Measurements from ENCODE around the gene RAB37. TPM values are rescaled to one million over a fixed set of nuclear protein-coding genes. Genes with fewer than 3 reads are reported as not detected.
A peak's percentile ranks its signal among the peaks of the same experiment; 100 is the strongest.

Gene RAB37
- total and polyA plus RNA-seq, 2 of the 13 experiments (the other 11 are each of a cell fraction or from before 2014, with no cell fraction given), result 0.91 to 3.7 TPM

DNA sequence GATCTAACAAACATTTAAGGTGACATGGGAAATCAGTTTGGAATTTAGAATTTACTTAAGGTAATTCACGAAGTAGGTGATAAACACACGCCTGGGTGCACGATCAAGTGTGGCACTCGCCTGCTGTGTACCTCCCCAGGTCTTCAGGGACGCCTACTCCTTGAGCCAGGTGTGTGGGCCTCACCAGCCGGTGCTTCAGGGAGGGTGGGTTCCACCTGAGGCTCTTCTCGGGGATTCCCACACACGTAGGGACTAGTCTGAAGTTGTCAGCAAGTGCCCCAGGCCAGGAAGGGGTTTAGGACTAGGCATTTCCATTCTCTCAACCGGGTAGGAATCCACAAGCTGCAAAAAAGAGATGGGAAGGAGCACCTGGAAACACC, 48.9 kb downstream of the RAB37 start (continued):
- TF ChIP-seq NFYB (CRISPR knock-in tag; IDR thresholded peaks at IDR 0.05), result no peak
- TF ChIP-seq ZNF790 (CRISPR knock-in tag; IDR thresholded peaks at IDR 0.05; ENCODE audit: borderline replicate concordance), result no peak
- TF ChIP-seq ATM (IDR thresholded peaks at IDR 0.05; ENCODE audit: borderline replicate concordance), result no peak
- no peak for TF ChIP-seq SP2 (CRISPR knock-in tag; IDR thresholded peaks at IDR 0.05)
- no peak for TF ChIP-seq ZNF251 (CRISPR knock-in tag; IDR thresholded peaks at IDR 0.05)
- no peak for TF ChIP-seq CAMTA2 (CRISPR knock-in tag; IDR thresholded peaks at IDR 0.05; ENCODE audit: borderline replicate concordance)
- TF ChIP-seq STAT6 (CRISPR knock-in tag; IDR thresholded peaks at IDR 0.05; ENCODE audit: borderline replicate concordance), result no peak
- no peak for TF ChIP-seq ZNF432 (CRISPR knock-in tag; IDR thresholded peaks at IDR 0.05; ENCODE audit: borderline replicate concordance)

- Histone ChIP-seq H3K4me1 (ENCODE audit: insufficient read depth, low read length) (no peaks in the 10 kb centered on the region), H4K20me1 (ENCODE audit: insufficient read depth, low read length) (no peaks in the 10 kb centered on the region), H2AFZ (ENCODE audit: low read length) (no peak overlapping the region), H3K4me3 (replicated peaks in 1 of 3; ENCODE audit: insufficient read depth in 1 of 3, low read depth in 2 of 3, low read length in 3 of 3) (no peak overlapping the region), H3K79me2 (ENCODE audit: insufficient read depth, low read length) (no peaks in the 10 kb centered on the region), H3K9me3 (ENCODE audit: low read length) (no peaks in the 10 kb centered on the region), H3K4me2 (ENCODE audit: low read depth, low read length) (no peak overlapping the region), H3K36me3 (replicated peaks in 1 of 2; ENCODE audit: control insufficient read depth in 1 of 2, insufficient read depth in 2 of 2, low read length in 2 of 2) (peaks cover 3 to 14% of the 10 kb centered on the region in 2 experiments; a peak in 4 of 5 replicates), H3K27me3 (ENCODE audit: control insufficient read depth in 1 of 2, insufficient read depth in 2 of 2, low read length in 2 of 2) (no peaks in the 10 kb centered on the region), H3K27ac (ENCODE audit: extremely low read length, insufficient read depth, low read length) (no peak overlapping the region), H3K9ac (ENCODE audit: insufficient read depth, low read depth, low read length) (no peak overlapping the region)
- POLR2A ChIA-PET, result interaction anchor here (1.0 kb wide), 1 partner anchor 86 kb away, joined by 4 read pairs; the partner anchor contains the start of gene FDXR
- FAIRE-seq (no peak), DNase-seq (ENCODE audit: low spot score) (no peak), ATAC-seq (no peak)
- peak; percentile 84 for TF ChIP-seq CEBPB (IDR thresholded peaks at IDR 0.05; ENCODE audit: borderline replicate concordance, low read depth, low read length)
- TF ChIP-seq FOXA3 (CRISPR knock-in tag; IDR thresholded peaks at IDR 0.05), result no peak
- intact Hi-C loops (cut with micrococcal nuclease; ENCODE audit: unreplicated experiment), result no loop called here
- WGBS (ENCODE audit: low lambda C conversion rate), result 95% methylated on average over 16 of the region's 16 CpGs
- in situ Hi-C loops (cut with HindIII; ENCODE audit: extremely low pct_ligation_motif_present, low pct_unique_long_range_greater_than_20kb), result no loop called here
- BruUV-seq (replicated peaks), result no TSS peak
- CTCF ChIA-PET (ENCODE audit: low intra/inter-chr PET ratio, low total read pairs), result no interaction called here
These were observed 49.5 kb downstream of the RAB37 start for GRCh38 chr17:74786431-74787055.

Data from HepG2 (cell line).